Keratinocyte (primary cell): ENCODE data around the gene SMAD3. TPM values are rescaled to one million over a fixed set of nuclear protein-coding genes. Genes with fewer than 3 reads are reported as not detected.

Experiments
- DNase-seq: peaks from one replicate; pipeline ENCODE4 v3.0.0-alpha.2; 2011; ENCODE audit warnings: low read depth, missing footprints, low spot score
- FAIRE-seq: peaks from 2 replicates; lab custom pipeline; 2011; peaks lifted over from hg19 to GRCh38; lab: Jason Lieb, UNC
- H2AFZ ChIP-seq: 2 replicates; pipeline ENCODE4 v1.6.0; 2012; ENCODE audit warnings: low read length, control low read depth, inconsistent platforms; ENCODE audit not compliant: control insufficient read depth
- H3K27ac ChIP-seq: 2 replicates; pipeline ENCODE4 v1.5.1; 2011; ENCODE audit warnings: low read length; ENCODE audit not compliant: control insufficient read depth, insufficient read depth
- H3K27me3 ChIP-seq: 3 replicates; pipeline ENCODE4 v1.6.0; 2011; ENCODE audit warnings: low read length; ENCODE audit not compliant: control insufficient read depth, insufficient read depth; ENCODE audit errors: extremely low read depth
- H3K36me3 ChIP-seq, 2 experiments: 2 replicates in 1 of 2; 3 replicates in 1 of 2; pipeline ENCODE4 v1.5.1; 2011; ENCODE audit warnings: low read length in 2 of 2, mild to moderate bottlenecking in 1 of 2; ENCODE audit not compliant: control insufficient read depth in 2 of 2, insufficient read depth in 2 of 2; ENCODE audit errors: extremely low read depth in 1 of 2
- H3K4me1 ChIP-seq: 3 replicates; pipeline ENCODE4 v1.5.1; 2011; ENCODE audit warnings: low read length; ENCODE audit not compliant: control insufficient read depth, insufficient read depth; ENCODE audit errors: extremely low read depth
- H3K4me2 ChIP-seq: 3 replicates; pipeline ENCODE4 v1.6.0; 2011; ENCODE audit warnings: low read depth, low read length; ENCODE audit not compliant: control insufficient read depth, insufficient read depth; ENCODE audit errors: extremely low read depth
- H3K4me3 ChIP-seq, 3 experiments: fragments of 200-600 bp in 1 of 3; sonication (generic) in 1 of 3; 2 replicates in 2 of 3; 3 replicates in 1 of 3; pipeline ENCODE4 v1.5.1; 2011 to 2016; ENCODE audit warnings: low read length in 3 of 3, mild to moderate bottlenecking in 3 of 3, control low read depth in 2 of 3, inconsistent platforms in 1 of 3, low read depth in 1 of 3, mixed read lengths in 1 of 3, mixed run types in 1 of 3, moderate library complexity in 1 of 3; ENCODE audit not compliant: control insufficient read depth in 2 of 3, insufficient read depth in 2 of 3; ENCODE audit errors: extremely low read depth in 1 of 3
- H3K79me2 ChIP-seq: 2 replicates; pipeline ENCODE4 v1.6.0; 2012; ENCODE audit warnings: low read length; ENCODE audit not compliant: control insufficient read depth, insufficient read depth
- H3K9ac ChIP-seq: 3 replicates; pipeline ENCODE4 v1.6.0; 2011; ENCODE audit warnings: low read length; ENCODE audit not compliant: control insufficient read depth, insufficient read depth; ENCODE audit errors: extremely low read depth
- H3K9me1 ChIP-seq: 3 replicates; pipeline ENCODE4 v1.6.0; 2011; ENCODE audit warnings: low read length; ENCODE audit not compliant: control insufficient read depth, insufficient read depth; ENCODE audit errors: extremely low read depth
- H3K9me3 ChIP-seq: 2 replicates; pipeline ENCODE4 v1.5.1; 2012; ENCODE audit warnings: low read depth, low read length; ENCODE audit not compliant: control insufficient read depth
- H4K20me1 ChIP-seq: 3 replicates; pipeline ENCODE4 v1.6.0; 2011; ENCODE audit warnings: low read length; ENCODE audit not compliant: control insufficient read depth, insufficient read depth; ENCODE audit errors: extremely low read depth
- CTCF ChIP-seq, 3 experiments: IDR thresholded peaks in 1 of 3; conservative IDR thresholded peaks in 1 of 3; optimal IDR thresholded peaks in 1 of 3; 2 replicates in 2 of 3; 3 replicates in 1 of 3; pipeline versions ENCODE3 to v1.5.1; 2011; ENCODE audit warnings: low read length in 3 of 3, mild to moderate bottlenecking in 3 of 3, moderate library complexity in 2 of 3, control low read depth in 1 of 3, inconsistent platforms in 1 of 3; ENCODE audit not compliant: insufficient read depth in 2 of 3; ENCODE audit errors: extremely low read depth in 1 of 3
- EZH2 ChIP-seq: IDR thresholded peaks from one replicate; pipeline ENCODE4 v1.6.1; 2012; ENCODE audit warnings: inconsistent platforms, mild to moderate bottlenecking, low read length, moderate library complexity
- dilution Hi-C: fragments of 300-500 bp; cut with MboI; formaldehyde crosslinking; loops from one replicate; pipeline ENCODE4 v1.7.0; 2020; ENCODE audit warnings: low sequenced_read_pairs; ENCODE audit not compliant: extremely low pct_ligation_motif_present
- polyA plus RNA-seq, 5 experiments: library from polyadenylated mRNA; depleted of rRNA in 3 of 5; stranded (reverse) in 3 of 5; stranded (forward) in 1 of 5; unstranded in 1 of 5; fragments of >200 nt; gene quantifications; 1 replicate in 1 of 5; 2 replicates in 3 of 5; 3 replicates in 1 of 5; pipeline versions ENCODE4 v1.2.1 to v1.2.3, GENCODE V29; 2011 to 2012; ENCODE audit warnings: missing spikeins in 2 of 5, low read depth in 1 of 5, low replicate concordance in 1 of 5

SMAD3 gene
- polyA plus RNA-seq, 1 donor (not counting 4 experiments of a cell fraction or from before 2014, with no cell fraction given) = 33.7 TPM

- H3K79me2 ChIP-seq = no peaks in the 10 kb centered on the region
- DNase-seq (no peak), FAIRE-seq (no peak)
- no peaks in the 10 kb centered on the region for H3K27me3 ChIP-seq
- H3K9me1 ChIP-seq = no peaks in the 10 kb centered on the region
- no peak overlapping the region for H3K4me3 ChIP-seq
- no peak overlapping the region for H2AFZ ChIP-seq
- no peak overlapping the region for H3K4me2 ChIP-seq
- H3K9ac ChIP-seq = no peak overlapping the region
- no peaks in the 10 kb centered on the region for H4K20me1 ChIP-seq
- H3K9me3 ChIP-seq = no peaks in the 10 kb centered on the region
- peaks cover 46 to 74% of the 10 kb centered on the region in 2 experiments for H3K36me3 ChIP-seq
- dilution Hi-C loops = no loop called here
- H3K4me1 ChIP-seq = peaks cover 11% of the 10 kb centered on the region
- TF ChIP-seq CTCF (optimal IDR thresholded peaks at IDR 0.05 in 1 of 3, IDR thresholded peaks at IDR 0.05 in 1 of 3, conservative IDR thresholded peaks at IDR 0.05 in 1 of 3; ENCODE audit: extremely low read depth in 1 of 3, insufficient read depth in 2 of 3, low read length in 3 of 3) = no peak
- TF ChIP-seq EZH2 = no peak
- no peak overlapping the region for H3K27ac ChIP-seq
Observed at GRCh38 chr15:67186688-67187087, 121.3 kb downstream of the SMAD3 start.

- H3K27me3 ChIP-seq = no peaks in the 10 kb centered on the region
- no peak overlapping the region for H3K27ac ChIP-seq
- no peak overlapping the region for H2AFZ ChIP-seq
- peaks cover 11% of the 10 kb centered on the region for H3K4me1 ChIP-seq
- TF ChIP-seq CTCF (optimal IDR thresholded peaks at IDR 0.05 in 1 of 3, IDR thresholded peaks at IDR 0.05 in 1 of 3, conservative IDR thresholded peaks at IDR 0.05 in 1 of 3; ENCODE audit: extremely low read depth in 1 of 3, insufficient read depth in 2 of 3, low read length in 3 of 3) (no peak), EZH2 (no peak)
- H3K9me3 ChIP-seq = no peaks in the 10 kb centered on the region
- H3K9me1 ChIP-seq = no peaks in the 10 kb centered on the region
- no peak for FAIRE-seq
- no peaks in the 10 kb centered on the region for H4K20me1 ChIP-seq
- DNase-seq = no peak
- no peaks in the 10 kb centered on the region for H3K79me2 ChIP-seq
- dilution Hi-C loops = no loop called here
- no peak overlapping the region for H3K4me2 ChIP-seq
- no peak overlapping the region for H3K4me3 ChIP-seq
- H3K9ac ChIP-seq = no peak overlapping the region
- H3K36me3 ChIP-seq = peaks cover 51 to 75% of the 10 kb centered on the region in 2 experiments
Observed at GRCh38 chr15:67187351-67187854, 122.0 kb downstream of the SMAD3 start.
